Measurements from ENCODE around the gene ARHGAP32.
A peak's percentile ranks its signal among the peaks of the same experiment; 100 is the strongest.
"Not testable (repeated sequence)": the region's sequence is repeated elsewhere in the genome, so short reads cannot be mapped to it uniquely, and the experiment has no call there.

The ARHGAP32 gene

DNA sequence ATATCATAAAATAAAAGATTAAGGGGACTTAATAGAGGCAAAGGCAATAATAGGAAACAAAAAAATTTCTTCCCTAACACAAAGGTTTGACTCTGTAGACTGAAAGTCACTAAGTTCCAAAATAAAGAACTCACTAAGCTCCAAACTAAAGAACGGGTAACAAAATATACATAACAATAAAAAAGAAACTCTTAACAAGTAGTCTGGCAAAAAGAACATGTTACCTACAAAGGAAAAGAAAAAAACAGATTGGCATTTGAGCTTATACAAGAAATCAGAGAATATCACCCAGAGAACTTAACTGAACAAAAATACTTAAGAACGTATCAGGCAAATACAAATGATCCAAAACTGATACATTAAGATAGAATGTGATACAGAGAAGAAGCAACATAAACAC is 7.5 kb downstream of the ARHGAP32 start:
- DNase-seq (ENCODE audit: low read depth in 2 of 2), result no peak
- H3K4me3 ChIP-seq (replicated peaks in 1 of 2; ENCODE audit: low read depth in 2 of 2, low read length in 2 of 2), result no peak overlapping the region
- TF ChIP-seq, protein P1, sequence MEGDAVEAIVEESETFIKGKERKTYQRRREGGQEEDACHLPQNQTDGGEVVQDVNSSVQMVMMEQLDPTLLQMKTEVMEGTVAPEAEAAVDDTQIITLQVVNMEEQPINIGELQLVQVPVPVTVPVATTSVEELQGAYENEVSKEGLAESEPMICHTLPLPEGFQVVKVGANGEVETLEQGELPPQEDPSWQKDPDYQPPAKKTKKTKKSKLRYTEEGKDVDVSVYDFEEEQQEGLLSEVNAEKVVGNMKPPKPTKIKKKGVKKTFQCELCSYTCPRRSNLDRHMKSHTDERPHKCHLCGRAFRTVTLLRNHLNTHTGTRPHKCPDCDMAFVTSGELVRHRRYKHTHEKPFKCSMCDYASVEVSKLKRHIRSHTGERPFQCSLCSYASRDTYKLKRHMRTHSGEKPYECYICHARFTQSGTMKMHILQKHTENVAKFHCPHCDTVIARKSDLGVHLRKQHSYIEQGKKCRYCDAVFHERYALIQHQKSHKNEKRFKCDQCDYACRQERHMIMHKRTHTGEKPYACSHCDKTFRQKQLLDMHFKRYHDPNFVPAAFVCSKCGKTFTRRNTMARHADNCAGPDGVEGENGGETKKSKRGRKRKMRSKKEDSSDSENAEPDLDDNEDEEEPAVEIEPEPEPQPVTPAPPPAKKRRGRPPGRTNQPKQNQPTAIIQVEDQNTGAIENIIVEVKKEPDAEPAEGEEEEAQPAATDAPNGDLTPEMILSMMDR (IDR thresholded peaks at IDR 0.05; ENCODE audit: low read depth, low read length), result no peak

DNA sequence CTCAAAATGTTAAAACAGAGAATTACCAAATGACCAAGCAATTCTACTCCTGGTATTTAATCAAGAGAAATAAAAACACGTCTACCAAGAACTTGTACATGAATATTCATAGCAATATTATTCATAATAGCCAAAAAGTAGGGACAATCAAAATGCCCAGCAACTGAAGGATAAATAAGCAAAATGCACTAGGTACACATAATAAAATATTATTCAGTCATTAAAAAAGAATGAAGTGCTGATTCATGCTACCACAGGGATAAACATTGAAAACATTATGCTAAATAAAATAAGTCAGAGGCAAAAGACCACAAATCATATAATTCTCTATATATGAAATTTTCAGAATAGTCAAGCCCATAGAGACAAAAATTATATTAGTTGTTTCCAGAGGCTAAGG is 24.8 kb downstream of the ARHGAP32 start:
- peak in 1 of 2 donors; percentile 13 for DNase-seq (ENCODE audit: low read depth in 2 of 2)
- TF ChIP-seq, protein P1 (IDR thresholded peaks at IDR 0.05; ENCODE audit: low read depth, low read length), result no peak
- H3K4me3 ChIP-seq (replicated peaks in 1 of 2; ENCODE audit: low read depth in 2 of 2, low read length in 2 of 2), result no peak overlapping the region

DNA sequence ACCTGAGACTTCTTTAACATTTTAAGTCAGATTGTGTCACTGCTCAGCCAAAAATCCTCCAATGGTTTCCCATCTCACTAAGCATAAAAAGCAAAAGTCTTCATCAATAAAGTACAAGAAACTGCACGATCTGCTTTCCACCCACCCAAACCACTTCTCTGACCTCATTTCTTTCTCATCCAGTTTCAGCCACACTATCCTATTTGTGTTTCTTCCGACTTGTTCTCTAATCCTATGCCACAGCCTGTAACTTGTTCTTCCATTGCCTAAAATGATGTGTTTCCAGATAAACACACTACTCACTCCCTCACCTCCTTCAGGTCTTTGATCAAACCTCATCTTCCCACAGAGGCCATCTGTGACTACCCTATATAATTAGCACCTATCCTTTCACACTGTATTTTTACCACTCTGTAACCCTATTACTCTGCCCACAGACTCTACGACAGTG is 28.4 kb downstream of the ARHGAP32 start:
- no peak overlapping the region for H3K4me3 ChIP-seq (replicated peaks in 1 of 2; ENCODE audit: low read depth in 2 of 2, low read length in 2 of 2)
- no peak for DNase-seq (ENCODE audit: low read depth in 2 of 2)
- TF ChIP-seq, protein P1 (IDR thresholded peaks at IDR 0.05; ENCODE audit: low read depth, low read length), result no peak

DNA sequence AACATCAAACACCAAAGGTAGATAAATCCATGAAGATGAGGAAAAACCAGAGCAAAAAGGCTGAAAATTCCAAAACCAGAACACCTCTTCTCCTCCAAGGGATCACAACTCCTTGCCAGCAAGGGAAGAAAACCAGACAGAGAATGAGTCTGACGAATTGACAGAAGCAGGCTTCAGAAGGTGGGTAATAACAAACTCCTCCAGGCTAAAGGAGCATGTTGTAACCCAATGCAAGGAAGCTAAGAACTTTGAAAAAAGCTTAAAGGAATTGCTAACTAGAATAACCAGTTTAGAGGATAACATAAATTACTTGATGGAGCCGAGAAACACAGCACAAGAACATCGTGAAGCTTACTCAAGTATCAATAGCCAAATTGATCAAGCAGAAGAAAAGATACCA is 35.0 kb downstream of the ARHGAP32 start:
- DNase-seq (ENCODE audit: low read depth in 2 of 2); H3K4me3 ChIP-seq (replicated peaks in 1 of 2; ENCODE audit: low read depth in 2 of 2, low read length in 2 of 2): not testable (repeated sequence)

DNA sequence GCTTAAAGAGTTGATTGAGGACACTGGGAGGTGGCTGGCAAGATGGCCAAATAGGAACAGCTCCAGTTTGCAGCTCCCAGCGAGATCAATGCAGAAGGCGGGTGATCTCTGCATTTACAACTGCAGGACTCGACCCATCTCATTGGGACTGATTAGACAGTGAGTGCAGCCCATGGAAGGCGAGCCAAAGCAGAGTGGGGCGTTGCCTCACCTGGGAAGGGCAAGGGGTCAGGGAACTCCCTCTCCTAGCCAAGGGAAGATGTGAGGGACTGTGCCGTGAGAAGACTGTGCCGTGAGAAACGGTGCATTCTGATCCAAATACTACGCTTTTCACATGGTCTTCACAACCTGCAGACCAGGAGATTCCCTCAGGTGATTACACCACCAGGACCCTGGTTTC is 36.4 kb downstream of the ARHGAP32 start:
- no peak overlapping the region for H3K4me3 ChIP-seq (replicated peaks in 1 of 2; ENCODE audit: low read depth in 2 of 2, low read length in 2 of 2)
- DNase-seq (ENCODE audit: low read depth in 2 of 2), result no peak
- TF ChIP-seq, protein P1 (IDR thresholded peaks at IDR 0.05; ENCODE audit: low read depth, low read length), result no peak

DNA sequence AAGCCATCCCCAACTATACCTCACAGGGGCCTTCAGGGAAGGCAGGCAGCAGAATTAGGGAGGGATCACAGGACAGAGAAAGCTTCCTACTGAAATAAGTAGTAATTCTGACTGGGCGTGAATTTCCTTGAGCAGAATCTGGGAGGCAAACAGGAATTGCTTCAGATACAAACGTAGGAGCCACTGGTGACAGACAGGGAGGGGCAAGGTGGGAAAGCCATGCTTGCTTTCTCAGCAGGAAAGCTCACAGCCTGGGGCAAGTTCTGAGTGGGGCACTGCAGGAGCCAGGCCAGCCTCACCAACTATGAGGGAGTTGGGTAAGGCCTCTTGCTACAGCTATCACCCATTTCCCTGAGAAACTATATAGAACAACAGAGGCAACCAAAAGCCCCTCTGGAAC is 43.6 kb downstream of the ARHGAP32 start:
- no peak overlapping the region for H3K4me3 ChIP-seq (replicated peaks in 1 of 2; ENCODE audit: low read depth in 2 of 2, low read length in 2 of 2)
- no peak for DNase-seq (ENCODE audit: low read depth in 2 of 2)
- TF ChIP-seq, protein P1 (IDR thresholded peaks at IDR 0.05; ENCODE audit: low read depth, low read length), result no peak

DNA sequence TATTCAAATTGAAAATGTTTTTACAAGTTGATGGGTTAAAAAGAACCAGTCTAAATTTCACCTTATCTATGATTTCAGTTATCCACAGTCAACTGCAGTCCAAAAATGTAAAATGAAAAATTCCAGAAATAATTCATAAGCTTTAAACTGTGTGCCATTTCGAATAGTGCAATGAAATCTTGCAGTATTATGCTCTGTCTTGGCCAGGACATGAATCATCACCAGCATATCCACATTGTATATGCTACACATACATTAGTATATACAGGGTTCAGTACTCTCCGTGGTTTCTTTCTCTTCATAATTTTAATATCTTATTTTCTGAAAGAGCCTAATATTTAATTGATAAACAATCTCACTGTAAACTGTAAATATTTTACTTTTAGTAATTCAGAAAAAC is 45.9 kb downstream of the ARHGAP32 start:
- H3K4me3 ChIP-seq (replicated peaks in 1 of 2; ENCODE audit: low read depth in 2 of 2, low read length in 2 of 2), result no peak overlapping the region
- peak in 1 of 2 donors; percentile 41 for DNase-seq (ENCODE audit: low read depth in 2 of 2)
- TF ChIP-seq, protein P1 (IDR thresholded peaks at IDR 0.05; ENCODE audit: low read depth, low read length), result no peak
